ENCODE results near the gene TACC2.

- TF ChIP-seq CTCF (IDR thresholded peaks at IDR 0.05) (no peak), POLR2A (IDR thresholded peaks at IDR 0.05) (no peak)
Measured at GRCh38 chr10:122245897-122246296, 256.9 kb downstream of the TACC2 start.

All from thyroid gland (tissue), 4 donors.